Neural crest cell (in vitro differentiated cells): ENCODE results near the gene GADD45G. TPM values are rescaled to one million over a fixed set of nuclear protein-coding genes. Genes with fewer than 3 reads are reported as not detected.

ENCODE experiments used
- DNase-seq: peaks from one replicate; pipeline ENCODE4 v3.0.0; 2021; ENCODE audit warnings: low read depth, mixed read lengths, low spot score
- H3K27ac Mint-ChIP-seq: one replicate; pipeline ENCODE4 v1.8.0; 2021; ENCODE audit warnings: mild to moderate bottlenecking, mixed read lengths; ENCODE audit not compliant: unreplicated experiment
- H3K27me3 Mint-ChIP-seq: 2 replicates; pipeline ENCODE4 v1.8.0; 2021; ENCODE audit warnings: low read depth, mild to moderate bottlenecking, mixed read lengths
- H3K36me3 Mint-ChIP-seq: 2 replicates; pipeline ENCODE4 v1.8.0; 2021; ENCODE audit warnings: low read depth, mild to moderate bottlenecking, mixed read lengths
- H3K4me1 Mint-ChIP-seq: 2 replicates; pipeline ENCODE4 v1.8.0; 2021; ENCODE audit warnings: mixed read lengths
- H3K4me3 Mint-ChIP-seq: one replicate; pipeline ENCODE4 v1.8.0; 2021; ENCODE audit warnings: mild to moderate bottlenecking, mixed read lengths
- H3K9me3 Mint-ChIP-seq: 2 replicates; pipeline ENCODE4 v1.8.0; 2021; ENCODE audit warnings: mixed read lengths
- total RNA-seq: library from RNA; stranded (reverse); gene quantifications from 2 replicates; pipeline ENCODE4 v1.2.1, GENCODE V29; 2021
- TF ChIP-seq, protein P1 (sequence below): fragments of 200-600 bp; sonication (generic); conservative IDR thresholded peaks from 2 replicates; pipeline ENCODE4 v1.5.0; 2021; ENCODE audit warnings: antibody characterized with exemption, mild to moderate bottlenecking

The GADD45G gene
- total RNA-seq, 1 donor from 2014 or later = 11.9 TPM

DNA sequence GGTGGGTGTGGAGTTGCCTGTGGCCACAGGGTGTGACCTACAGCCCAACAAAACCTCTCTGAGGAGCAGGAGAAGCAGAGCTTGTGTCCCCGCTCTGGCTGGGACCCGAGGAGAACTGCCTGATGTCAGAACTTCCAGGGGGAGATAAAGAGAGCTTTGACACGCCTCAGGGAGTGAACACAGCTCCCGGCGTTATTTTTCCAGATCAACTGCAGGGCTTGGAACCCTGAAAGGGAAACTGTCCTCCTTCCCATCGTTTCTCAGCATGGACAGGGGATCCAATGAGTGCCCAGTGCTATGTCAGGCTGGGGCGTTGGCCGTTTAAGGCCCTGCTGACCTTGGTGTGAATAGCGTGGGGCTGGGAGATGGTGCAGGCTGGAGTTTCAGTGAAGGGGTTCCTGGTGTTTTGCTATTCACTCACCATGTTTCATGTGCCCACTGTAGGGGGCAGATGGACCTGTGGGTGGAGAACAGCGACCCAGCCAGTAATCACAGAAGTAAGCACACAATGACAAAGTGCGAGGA, 22.0 kb downstream of the GADD45G start:
- TF ChIP-seq, protein P1, sequence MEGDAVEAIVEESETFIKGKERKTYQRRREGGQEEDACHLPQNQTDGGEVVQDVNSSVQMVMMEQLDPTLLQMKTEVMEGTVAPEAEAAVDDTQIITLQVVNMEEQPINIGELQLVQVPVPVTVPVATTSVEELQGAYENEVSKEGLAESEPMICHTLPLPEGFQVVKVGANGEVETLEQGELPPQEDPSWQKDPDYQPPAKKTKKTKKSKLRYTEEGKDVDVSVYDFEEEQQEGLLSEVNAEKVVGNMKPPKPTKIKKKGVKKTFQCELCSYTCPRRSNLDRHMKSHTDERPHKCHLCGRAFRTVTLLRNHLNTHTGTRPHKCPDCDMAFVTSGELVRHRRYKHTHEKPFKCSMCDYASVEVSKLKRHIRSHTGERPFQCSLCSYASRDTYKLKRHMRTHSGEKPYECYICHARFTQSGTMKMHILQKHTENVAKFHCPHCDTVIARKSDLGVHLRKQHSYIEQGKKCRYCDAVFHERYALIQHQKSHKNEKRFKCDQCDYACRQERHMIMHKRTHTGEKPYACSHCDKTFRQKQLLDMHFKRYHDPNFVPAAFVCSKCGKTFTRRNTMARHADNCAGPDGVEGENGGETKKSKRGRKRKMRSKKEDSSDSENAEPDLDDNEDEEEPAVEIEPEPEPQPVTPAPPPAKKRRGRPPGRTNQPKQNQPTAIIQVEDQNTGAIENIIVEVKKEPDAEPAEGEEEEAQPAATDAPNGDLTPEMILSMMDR = no peak
- DNase-seq = no peak
- no peak overlapping the region for H3K27ac Mint-ChIP-seq
- no peaks in the 10 kb centered on the region for H3K36me3 Mint-ChIP-seq
- H3K4me1 Mint-ChIP-seq = peaks cover 20% of the 10 kb centered on the region
- no peak overlapping the region for H3K4me3 Mint-ChIP-seq
- no peaks in the 10 kb centered on the region for H3K9me3 Mint-ChIP-seq
- peaks cover 52% of the 10 kb centered on the region for H3K27me3 Mint-ChIP-seq

DNA sequence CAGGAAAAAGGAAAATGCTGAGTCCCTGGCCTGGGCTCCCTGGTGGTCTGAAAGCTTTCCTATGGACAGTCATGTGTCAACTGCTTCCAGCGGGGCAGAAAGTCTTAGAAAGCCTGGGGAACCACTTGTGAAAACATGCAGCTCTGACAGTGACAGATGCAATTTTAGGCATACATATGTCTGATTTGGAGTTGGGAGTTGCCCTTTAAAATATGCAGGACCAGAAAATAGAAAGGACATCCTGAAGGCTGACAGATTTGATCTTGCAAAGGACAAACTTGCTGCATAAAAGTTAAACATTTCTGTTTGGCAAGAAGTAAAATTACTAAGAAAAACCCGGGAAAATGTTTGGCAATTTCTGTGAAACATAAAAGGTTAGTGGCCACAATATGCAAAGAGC, 23.8 kb downstream of the GADD45G start:
- Mint-ChIP-seq H3K9me3 (no peaks in the 10 kb centered on the region), H3K36me3 (no peaks in the 10 kb centered on the region), H3K4me3 (no peak overlapping the region), H3K27me3 (peaks cover 44% of the 10 kb centered on the region), H3K4me1 (peaks cover 2% of the 10 kb centered on the region), H3K27ac (no peak overlapping the region)
- TF ChIP-seq, protein P1 = no peak
- DNase-seq = no peak

DNA sequence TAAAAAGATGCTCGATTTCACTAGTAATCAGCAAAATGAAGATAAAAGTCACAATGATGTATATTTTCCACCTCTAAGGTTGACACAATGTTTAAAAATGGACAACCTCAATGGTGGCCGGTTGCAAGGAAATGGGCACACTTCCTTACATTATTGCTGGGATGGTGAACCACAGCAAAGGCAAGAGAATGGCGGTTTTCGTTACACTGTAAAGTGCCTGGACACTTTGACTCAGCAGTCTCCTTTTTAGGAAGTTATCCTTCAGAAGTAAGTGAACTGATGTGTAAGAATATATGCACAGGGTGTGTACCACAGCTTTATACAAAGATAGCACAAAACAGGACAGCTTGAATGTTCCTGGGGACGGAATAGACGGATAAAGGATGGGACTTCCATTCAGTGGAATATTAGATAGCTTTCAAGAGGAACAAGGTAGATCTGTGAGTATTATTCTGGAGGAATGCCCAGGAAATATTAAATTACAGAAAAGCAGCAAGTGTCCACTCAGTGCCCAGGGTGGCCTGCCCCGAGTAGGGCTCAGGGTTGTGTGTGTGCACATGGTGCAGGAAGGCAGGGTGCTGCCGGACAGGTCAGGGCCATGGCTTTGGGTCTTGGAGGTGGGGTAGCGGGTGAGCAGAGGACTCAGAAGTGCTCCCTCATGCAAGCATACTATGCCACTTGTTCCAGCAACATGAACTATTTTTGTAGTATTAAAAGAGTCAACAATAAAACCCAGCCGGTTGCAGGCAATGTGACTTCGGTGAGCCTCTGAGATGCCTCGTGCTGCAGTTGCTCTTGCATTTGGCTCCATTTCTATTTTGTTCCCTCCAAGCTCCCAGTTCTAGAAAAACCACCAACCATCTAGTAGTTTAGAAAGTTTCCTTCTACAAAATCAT, 24.5 kb downstream of the GADD45G start:
- H3K4me1 Mint-ChIP-seq = no peaks in the 10 kb centered on the region
- no peaks in the 10 kb centered on the region for H3K9me3 Mint-ChIP-seq
- no peak overlapping the region for H3K4me3 Mint-ChIP-seq
- H3K27me3 Mint-ChIP-seq = peaks cover 44% of the 10 kb centered on the region
- H3K27ac Mint-ChIP-seq = no peak overlapping the region
- no peak for DNase-seq
- TF ChIP-seq, protein P1 = no peak
- H3K36me3 Mint-ChIP-seq = no peaks in the 10 kb centered on the region

DNA sequence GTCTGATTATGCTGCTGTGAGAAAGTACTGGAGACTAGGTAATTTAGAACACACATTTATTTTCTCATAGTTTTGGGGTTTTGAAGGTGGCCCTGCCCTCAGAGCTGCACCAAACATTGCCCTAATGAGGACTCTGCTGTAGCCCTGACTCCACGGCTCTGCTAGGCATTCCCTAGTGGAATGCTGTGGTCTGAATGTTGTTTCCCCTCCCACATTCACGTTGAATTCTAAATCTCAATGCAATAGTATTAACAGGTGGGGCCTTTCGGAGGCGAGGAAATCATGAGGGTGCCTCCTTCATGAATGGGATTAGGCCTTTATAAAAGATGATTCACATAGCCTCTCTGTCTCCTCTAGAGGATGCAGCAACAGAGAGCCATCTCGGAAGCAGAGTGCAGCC, 25.7 kb downstream of the GADD45G start:
- peaks cover 41% of the 10 kb centered on the region for H3K27me3 Mint-ChIP-seq
- H3K4me1 Mint-ChIP-seq = no peaks in the 10 kb centered on the region
- H3K4me3 Mint-ChIP-seq = no peak overlapping the region
- no peak for DNase-seq
- no peaks in the 10 kb centered on the region for H3K36me3 Mint-ChIP-seq
- TF ChIP-seq, protein P1 = no peak
- no peaks in the 10 kb centered on the region for H3K9me3 Mint-ChIP-seq
- H3K27ac Mint-ChIP-seq = no peak overlapping the region

DNA sequence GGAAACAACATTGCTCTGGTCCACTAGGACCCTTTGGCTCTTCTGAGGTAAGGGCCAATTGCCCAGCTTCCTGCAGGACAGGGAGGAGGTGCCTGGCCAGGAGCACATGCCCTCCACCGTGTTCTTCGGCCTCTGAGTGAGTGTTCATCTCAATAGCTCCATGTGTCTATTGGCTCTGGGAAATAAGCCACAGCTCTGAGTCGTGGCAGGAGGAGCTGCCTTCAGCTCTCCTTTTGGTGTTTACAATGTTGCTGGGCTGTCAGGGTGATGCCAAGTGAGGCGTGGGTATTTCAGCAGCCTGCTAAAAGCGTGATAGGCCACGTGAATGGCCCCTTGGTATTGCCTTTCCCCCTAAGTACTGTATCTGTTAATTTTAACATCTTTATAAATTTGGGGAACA, 26.6 kb downstream of the GADD45G start:
- Mint-ChIP-seq H3K27me3 (peaks cover 43% of the 10 kb centered on the region), H3K4me3 (no peak overlapping the region), H3K27ac (no peak overlapping the region), H3K36me3 (no peaks in the 10 kb centered on the region), H3K4me1 (no peaks in the 10 kb centered on the region), H3K9me3 (no peaks in the 10 kb centered on the region)
- TF ChIP-seq, protein P1 = no peak
- DNase-seq = no peak
